ENCODE measurements around the gene ICA1L.

ICA1L gene

DNA sequence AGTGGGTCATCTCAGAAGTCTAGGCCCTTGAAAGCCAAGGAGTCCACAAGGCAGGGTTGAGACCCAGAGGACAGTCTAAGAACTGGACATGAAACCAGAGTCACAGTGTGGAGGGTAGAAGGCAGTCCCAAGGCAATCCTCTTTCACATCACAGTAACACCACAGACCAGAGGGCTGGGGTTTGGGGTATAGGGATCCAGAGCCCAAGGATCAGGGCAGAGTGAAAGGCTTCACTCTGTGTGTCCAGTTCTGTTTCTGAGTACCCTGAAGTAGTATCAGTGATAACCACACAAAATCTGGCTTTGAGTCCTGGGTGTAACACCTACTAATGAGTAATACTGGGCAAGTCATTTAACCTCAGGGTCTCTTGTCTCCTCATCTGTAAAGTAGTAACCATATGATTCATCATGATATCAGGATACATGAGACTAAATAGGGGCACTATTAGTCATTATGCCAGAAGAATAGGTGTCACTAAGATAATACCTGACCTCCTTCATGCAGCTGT, 91.0 kb downstream of the ICA1L start:
- no peak for DNase-seq

DNA sequence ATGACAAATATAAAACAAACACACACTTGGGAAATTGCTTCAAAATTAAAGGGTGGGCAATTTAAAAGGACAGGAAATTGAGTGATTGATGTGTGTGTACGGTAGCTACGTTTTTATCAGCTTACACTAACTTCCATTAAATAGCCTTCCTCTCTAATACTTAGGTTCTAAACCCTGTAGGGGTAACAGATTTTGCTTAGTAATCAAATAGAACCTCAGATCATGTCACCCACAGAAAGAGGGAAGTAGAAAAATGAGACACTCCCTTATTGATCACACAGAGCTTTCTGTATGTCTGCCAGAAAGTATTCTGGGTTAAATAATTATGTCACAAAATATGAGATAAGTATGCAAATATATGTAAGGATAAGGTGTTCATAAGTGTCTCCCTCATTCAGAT, 93.3 kb downstream of the ICA1L start:
- DNase-seq: no peak

DNA sequence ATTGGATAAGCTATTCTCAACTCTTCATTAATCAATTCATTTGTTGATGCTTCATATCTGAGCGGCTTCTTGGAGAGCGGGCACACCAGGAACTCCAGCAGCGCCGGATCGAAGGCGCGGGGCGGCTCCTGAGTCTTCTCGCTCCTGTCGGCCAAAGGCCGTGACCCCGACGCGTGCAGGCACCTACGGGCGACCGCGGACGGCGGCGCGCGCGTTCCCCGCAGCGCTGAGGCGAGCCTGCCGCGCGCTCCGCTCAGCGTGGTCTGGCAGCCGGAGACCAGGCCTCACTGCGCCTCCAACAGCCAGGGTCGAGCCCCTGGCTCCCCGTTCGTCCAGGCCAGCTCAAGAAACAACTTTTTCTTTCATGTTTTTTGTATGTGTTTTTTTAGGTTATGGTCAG, 97.5 kb downstream of the ICA1L start:
- DNase-seq: no peak

DNA sequence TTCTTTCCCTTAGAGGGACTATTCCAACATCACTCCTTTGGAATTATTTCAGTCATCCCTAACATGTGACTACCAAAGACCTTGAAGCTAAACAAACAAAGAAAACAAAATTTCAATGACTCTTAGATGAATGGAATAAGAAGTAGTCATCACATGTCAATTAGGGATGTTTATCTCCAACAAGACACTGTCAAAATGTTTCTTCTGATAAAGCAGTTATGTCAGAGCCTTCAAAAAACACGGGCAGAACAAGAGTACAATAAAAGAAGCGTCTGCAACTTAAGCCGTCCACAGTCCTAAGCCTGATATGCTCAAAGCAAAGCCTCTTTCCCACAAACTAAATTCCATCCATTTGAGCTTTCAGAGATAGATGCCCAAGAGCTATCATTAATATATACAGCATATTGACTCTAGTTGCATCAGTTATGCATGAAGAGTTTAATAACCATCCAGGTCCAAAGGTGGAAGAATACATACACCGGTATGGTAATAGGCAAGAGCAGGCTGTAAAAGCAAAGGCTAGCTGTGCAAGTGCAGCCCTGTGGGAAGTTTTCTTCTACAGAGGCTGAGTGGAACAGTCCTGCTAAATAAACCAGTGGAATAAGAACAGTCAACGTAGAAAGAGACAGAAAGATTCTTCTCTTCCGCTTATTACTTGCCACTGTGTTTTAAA, 98.1 kb downstream of the ICA1L start:
- no peak for DNase-seq

DNA sequence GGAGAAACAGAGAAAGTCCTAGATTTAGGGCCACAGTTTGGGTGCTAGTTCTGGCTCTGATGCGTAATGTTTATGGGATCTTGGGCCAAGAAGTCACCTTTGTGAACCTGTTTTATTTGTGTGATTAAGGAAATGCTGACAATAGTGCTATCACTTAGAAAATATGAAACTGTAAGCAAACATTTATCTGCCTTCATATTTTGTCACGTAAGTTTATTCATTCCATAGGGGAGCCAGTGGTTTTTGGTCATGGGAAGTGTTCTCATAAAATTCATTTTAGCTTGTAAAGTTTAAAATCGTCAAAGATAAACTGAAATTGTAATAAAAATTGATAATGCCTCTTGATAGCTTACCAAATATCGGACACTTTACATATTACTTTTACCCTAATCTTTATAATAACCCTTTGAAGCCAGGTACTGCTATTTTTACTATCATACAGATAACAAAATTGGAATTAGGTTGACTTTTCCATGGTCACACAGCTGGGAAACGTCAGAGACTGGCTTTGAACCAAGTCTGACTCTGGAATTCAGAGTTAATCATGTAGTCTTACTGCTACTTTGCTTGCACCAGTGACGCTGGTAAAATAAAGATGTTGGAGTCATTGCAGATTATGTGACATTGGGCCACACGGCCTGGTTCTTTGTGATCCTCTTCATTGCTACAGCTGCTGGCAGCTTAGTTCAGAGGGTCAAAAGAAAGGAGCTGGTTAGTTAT, 99.7 kb downstream of the ICA1L start:
- no peak for DNase-seq

DNA sequence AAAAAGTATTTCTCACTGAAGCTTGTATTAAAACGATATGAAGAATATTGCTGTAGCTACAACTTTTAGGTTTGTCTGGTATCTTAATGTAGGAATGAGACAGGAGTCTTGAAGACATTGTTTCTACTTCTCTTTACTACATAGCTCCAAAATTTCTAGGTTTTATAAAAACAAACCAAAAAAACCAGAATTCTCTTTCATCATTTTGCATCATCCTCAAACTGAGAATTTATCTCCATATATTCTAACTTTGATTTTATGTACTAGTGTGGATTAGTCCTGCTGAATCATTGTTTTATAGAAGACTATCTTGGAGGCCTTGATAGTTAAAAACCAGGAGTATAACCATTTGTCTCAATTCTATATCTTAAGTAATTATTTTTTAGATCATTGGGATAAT, 100.2 kb downstream of the ICA1L start:
- DNase-seq: no peak

DNA sequence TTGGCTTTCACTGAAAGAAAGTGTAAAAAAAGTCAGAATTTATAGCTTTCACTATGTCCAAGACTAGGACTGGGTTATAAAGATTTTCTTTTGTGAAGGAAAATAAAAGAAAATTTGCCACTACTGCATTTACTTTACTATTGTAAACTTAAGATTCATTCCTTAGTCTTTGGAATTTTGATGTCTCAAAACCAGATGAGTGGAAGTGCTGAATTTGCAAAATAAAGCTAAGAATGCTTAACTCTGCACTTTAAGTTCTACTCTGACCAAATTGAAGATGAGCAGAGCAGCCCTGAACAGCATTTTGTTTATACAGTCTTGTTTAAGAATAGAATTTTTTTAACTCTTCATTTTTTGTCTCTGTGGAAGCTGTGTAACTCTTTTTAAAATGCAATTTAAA, 102.4 kb downstream of the ICA1L start:
- no peak for DNase-seq

DNA sequence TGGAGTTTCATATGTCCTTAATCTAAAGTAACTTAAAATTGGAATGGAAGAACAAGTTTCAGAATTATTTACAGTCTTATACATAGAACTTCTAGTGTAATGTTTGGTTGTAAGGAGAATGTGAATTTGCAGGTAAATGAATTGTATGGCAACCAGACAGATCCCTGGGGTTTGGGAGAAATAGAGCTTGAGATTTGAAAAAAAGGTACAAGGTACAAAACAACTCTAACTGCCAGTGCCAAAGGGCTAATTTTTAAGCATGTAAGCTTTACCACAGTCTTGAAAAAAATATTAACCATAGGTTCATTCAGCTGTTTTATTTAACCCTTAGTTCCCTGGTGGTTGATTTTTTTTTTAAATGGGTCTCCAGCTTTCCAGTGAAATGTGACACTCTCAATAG, 103.3 kb downstream of the ICA1L start:
- DNase-seq: no peak

DNA sequence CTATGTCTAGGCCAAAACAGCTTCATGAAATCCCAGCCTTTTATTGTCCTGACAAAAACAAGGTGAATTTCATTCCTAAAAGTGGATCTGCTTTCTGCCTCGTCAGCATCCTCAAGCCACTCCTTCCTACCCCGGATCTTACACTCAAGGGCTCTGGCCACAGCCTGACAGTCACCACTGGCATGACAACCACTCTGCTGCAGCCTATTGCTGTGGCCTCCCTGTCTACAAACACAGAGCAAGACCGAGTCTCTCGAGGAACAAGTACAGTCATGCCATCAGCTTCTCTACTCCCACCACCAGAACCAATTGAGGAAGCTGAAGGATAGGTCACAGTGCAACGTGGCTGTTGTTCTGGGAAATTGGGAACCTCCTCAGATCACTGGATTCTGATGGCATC, 106.1 kb downstream of the ICA1L start:
- DNase-seq: no peak

DNA sequence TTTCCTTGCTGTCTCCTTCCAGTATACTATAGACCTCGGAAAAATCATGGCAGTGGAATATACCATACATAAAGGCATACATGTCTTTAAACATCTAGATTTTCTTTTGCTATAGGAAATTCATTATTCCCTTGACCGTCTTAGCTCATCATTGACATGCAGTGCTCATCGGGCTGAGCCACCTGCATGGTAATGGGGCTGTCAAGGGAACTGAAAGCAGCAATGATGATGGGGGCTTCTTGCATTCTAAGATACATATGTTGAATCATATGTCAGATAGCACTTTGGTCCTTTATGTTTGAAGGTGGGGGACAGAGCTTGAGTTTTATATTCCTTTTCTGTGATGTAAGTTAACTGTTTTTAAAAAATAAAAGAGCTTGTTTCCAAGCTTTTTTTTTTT, 106.6 kb downstream of the ICA1L start:
- no peak for DNase-seq

DNA sequence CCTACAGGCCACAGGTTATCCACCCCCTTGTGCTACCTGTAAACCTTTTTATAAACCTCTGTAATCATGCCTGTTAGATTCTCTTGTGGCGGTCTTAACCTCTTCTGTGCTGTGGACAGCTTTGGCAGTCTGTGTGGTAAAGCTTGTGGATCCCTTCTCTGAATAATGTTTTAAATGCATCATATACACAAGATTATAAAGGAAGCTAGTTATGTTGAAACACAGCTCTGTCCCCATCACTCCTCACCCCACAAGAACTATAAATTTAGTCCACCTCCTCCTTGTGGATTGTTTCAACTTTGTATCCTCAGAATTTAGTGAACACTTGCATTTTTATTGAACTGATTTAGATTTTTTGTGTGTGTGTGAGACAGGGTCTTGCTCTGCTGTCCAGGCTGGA, 107.7 kb downstream of the ICA1L start:
- no peak for DNase-seq

DNA sequence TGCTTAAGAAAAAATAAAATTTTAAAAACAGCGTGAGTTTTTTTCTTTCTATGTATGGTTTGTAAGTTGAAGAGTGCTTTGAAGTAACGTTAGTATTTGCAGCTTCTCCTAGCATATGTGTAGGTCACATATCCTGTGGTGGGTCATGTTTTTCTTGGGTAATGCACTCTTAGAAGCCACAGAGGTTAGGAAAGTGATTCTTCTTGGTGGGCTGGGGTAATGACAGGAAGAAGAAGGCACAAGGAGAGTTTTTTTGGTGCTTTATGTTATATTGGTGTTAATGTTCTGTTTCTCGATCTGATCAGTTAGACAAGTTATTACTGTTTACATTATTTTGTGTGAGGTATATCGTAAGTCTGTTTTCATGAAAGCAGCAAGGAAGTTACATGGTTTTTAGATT, 109.0 kb downstream of the ICA1L start:
- no peak for DNase-seq

DNA sequence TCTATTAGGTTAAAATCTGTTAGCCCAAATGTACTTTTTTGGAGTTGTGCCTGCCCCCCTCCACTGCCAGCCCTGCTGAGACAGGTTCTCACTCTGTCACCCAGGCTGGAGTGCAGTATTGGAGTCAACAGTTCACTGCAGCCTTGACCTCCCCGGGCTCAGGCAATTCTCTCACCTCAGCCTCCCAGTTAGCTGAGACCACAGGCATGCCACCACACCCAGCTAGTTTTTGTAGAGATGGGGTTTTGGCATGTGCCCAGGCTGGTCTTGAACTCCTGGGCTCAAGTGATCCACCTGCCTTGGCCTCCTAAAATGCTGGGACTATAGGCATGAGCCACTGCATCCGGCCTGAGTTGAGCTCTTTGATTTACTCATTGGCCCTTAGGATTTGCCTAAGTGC, 110.7 kb downstream of the ICA1L start:
- no peak for DNase-seq

DNA sequence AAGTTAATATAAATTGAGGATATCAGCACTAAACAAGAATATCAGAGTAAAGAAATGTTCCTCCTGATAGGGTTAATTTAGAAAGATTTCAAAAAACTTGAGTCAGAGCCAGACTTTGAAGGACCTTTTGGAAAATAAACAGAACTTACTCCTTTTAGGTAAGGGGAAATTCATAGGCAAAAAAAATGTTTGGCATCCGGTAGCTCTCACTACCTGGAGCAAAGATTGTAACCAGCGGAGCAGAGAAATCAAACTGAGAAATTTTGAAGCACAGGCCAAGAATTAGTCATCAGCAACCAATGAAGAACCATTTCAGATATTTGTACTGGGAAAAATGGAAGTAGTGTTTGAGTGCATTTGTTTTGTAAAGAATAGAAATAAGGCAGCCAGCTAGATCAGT, 113.0 kb downstream of the ICA1L start:
- DNase-seq: no peak

DNA sequence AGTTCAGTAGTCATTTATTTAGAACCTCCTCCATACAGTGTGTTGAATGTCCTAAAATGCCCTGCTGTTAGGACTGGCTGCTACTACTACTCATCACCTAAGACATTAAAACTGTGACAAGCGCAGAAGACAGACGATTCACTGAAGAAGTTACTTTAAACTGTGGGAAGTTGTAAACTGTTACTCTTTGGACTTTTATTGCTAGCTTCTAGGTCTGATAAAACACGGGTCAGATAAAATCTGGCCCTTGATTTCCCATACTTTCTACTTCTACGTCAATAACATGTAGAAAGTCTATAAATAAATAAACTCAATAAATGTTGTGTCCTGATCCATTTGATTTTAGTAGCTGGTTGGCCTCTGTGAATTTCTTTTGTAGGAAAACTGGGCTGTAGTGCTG, 113.4 kb downstream of the ICA1L start:
- no peak for DNase-seq

DNA sequence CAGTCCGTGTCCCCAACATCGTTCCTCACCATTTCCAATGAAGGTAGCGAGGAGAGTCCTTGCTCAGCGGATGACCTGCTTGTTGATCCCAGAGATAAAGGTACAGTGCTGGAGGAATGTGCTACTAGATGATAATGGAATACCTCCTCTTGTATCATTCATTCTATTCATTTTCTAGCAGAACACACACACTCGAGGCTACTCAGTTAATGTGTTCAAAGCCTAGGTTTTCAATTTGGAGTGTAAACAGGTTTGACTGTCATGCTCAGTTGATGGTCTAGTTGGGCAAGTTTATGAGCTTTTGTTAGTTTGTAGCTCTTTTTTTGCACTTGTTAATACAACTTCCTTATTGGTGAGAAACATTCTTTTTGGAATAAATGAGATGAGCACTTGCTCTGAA, 114.2 kb downstream of the ICA1L start:
- DNase-seq: no peak

DNA sequence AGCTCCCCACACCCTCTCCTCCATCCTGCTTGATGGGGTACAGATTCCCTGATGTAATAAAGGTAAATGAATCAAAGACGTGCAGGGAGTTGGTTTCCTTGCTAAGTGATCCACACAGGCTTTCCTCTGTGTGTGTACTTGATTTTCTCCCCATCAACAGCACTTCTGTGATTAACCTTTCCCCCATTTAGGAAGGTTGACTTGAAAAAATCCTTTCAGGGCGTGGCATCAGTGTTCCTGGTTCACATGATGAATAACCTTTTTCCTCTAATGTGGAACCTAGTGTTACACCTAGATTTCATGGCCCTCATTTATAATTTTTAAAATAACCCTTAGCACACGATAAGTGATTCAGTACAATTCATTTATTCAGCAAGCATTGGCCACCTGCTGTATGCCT, 115.0 kb downstream of the ICA1L start:
- no peak for DNase-seq

DNA sequence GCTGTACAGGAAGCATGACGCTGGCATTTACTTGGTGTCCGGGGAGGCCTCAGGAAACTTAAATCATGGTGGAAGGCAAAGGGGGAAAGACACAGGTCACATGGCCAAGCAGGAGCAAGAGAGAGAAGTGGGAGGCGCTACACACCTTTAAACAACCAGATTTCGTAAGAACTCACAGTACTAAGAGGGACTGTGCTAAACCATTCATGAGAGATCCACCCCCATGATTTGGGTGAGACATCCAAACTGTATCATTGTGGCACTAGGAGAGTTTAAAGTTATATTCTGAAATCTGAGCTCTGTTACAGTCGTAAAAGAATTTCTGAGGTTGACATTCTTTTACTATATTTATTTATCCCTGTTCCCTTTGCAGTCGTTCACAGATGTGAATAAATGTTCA, 116.6 kb downstream of the ICA1L start:
- no peak for DNase-seq

DNA sequence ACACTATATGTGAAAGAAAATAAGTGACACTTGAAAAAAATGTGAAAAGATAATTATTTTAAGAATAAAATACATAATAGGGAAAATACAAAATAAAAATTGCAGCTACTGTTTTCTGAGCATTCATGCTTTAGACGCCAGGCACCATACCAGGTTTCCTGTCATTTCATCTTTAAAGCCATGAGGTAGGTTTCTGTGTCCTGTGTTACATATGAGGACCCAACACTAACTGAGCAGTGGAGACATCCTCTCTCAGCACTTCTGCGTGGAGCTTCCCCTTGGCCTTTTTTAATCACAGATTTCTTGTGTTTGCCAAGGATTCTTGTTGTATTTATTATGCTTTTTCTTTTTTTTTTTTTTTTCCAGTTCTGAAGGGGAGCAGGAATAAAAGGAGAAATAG, 119.5 kb downstream of the ICA1L start:
- DNase-seq: no peak

DNA sequence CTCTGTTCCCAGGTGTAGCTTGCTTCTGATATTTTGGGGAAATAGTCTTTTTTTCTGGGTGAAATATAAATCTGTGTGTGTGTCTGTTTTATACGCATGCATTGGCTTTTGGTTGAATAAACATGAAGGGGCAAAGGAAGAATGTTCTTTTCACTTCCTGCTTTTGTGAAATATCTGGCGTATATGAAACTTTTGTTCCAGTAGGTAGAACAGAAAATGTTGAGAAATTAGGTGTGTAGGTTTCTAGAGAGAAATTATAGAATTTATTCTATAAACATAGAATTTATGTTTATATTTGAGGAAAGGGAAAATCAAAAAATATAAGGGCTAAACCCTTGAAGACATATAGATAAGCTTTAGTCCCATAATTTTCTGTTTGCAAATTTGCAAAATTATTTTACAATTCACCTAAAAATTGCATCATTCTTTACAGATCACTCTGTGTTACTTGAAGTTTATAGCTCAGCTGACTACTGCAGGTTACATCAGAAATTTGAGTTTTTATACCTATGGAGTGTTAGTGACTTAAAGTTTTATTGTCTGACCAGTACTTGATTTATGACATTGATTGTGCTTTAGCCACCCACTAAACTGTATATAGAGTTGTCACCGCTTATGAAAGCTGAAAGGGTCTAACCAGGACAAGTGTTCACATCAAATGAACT, 120.7 kb downstream of the ICA1L start:
- no peak for DNase-seq

DNA sequence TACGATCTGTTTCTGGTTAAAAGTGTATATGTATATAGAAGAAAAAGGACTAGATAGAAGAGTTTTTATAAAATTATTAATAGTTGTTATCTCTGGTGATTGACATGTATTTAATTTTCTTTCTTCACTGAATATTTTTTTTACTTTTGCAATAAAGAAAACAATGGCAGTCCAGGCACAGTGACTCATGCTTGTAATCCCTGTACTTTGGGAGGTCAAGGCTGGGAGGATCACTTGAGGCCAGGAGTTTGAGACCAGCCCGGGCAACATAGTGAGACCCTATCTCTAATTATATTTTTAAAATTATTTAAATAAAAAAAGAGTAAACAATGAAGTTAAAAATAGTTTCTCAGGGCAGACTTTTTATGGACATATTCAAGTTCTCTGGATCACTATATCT, 122.1 kb downstream of the ICA1L start:
- no peak for DNase-seq

DNA sequence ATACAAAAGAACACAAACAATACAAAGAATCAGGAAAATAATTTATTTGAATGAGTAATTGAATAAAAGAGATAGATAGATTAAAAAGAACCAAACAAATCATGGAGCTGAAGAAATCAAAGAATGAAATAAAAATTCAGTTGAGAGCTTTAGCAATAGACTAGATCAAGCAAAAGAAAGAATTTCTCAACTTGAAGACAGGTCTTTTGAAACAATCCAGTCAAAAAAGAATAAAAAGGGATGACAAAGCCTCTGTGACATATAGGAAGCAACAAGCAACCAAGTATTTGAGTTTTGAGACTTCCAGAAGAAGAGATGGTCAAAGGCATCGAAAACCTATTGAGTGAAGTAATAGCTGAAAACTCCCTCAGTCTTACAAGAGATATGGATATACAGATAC, 128.0 kb downstream of the ICA1L start:
- no peak for DNase-seq

DNA sequence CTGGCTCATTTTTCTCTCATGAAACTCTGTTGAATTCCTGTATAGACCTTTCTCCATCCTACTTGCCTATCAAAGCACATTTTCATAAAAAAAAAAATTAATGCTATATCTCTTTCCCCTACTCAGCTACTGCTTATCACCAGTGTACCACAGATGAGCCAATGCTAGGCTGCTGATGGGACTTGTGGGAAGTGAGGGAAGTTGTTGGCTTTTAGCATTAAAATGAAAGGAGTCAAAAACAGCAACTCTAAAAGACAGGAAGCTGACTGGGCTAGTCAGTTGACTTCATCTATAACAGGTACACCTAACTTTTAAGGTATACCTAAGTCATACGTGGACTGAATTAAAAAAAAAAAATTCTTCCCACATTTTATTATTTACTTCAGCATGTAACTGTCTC, 134.7 kb downstream of the ICA1L start:
- no peak for DNase-seq

DNA sequence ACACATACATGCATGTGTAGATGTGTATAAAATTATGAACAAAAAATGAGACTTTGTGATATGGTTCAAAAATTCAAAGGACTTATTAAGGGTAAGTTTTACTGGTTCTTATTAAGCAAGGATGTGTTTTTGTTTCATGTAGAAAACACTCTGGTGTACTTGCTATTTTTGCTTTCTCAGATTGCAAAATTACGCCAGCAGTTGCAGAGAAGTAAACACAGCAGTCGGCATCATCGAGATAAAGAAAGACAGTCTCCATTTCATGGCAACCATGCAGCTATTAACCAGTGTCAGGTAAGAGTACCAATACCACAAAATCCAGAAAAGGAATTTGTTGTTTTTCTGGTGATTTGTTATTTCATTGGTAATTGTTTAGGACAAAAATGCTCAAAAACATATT, 145.5 kb downstream of the ICA1L start:
- DNase-seq: no peak
